ENCODE data around the gene GTF2B. TPM values are rescaled to one million over a fixed set of nuclear protein-coding genes. Genes with fewer than 3 reads are reported as not detected.
"Not testable (repeated sequence)": the region's sequence is repeated elsewhere in the genome, so short reads cannot be mapped to it uniquely, and the experiment has no call there.

The GTF2B gene
- total and polyA plus RNA-seq, 2 experiments from 2014 or later = 19.8 to 19.9 TPM

DNA sequence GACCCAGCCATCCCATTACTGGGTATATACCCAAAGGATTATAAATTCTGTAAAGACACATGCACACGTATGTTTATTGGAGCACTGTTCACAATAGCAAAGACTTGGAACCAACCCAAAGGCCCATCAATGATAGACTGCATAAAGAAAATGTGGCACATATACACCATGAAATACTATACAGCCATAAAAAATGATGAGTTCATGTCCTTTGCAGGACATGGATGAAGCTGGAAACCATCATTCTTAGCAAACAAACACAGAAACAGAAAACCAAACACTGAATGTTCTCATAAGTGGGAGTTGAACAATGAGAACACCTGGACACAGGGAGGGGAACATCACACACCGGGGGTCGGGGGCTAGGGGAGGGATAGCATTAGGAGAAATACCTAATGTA lies 71.7 kb downstream of the GTF2B start:
- H3K79me2 ChIP-seq (replicated peaks; ENCODE audit: insufficient read depth); H3K4me3 ChIP-seq; H2AFZ ChIP-seq; H3K4me3 Mint-ChIP-seq; H3F3A ChIP-seq (replicated peaks; ENCODE audit: low read depth); H3K27ac ChIP-seq (ENCODE audit: low read depth); H3K36me3 ChIP-seq (ENCODE audit: insufficient read depth); H3K27me3 ChIP-seq (ENCODE audit: insufficient read depth); H4K20me1 ChIP-seq (replicated peaks; ENCODE audit: insufficient read depth); H3K27ac Mint-ChIP-seq; H3K9me3 Mint-ChIP-seq; H3K4me2 ChIP-seq; ATAC-seq; DNase-seq (ENCODE audit: low spot score); H3K9me2 ChIP-seq (ENCODE audit: insufficient read depth); H3K27me3 Mint-ChIP-seq (ENCODE audit: insufficient read depth, low read depth, poor library complexity): not testable (repeated sequence)
- H3K36me3 Mint-ChIP-seq (ENCODE audit: low read depth) = peaks cover 34% of the 10 kb centered on the region
- H3K4me1 ChIP-seq (ENCODE audit: insufficient read depth) = peaks cover 14% of the 10 kb centered on the region
- H3K4me1 Mint-ChIP-seq = peaks cover 11% of the 10 kb centered on the region

GRCh38 chr1:88813471-88813870 lies 77.9 kb downstream of the GTF2B start:
- Mint-ChIP-seq H3K27ac (no peak overlapping the region), H3K4me1 (no peaks in the 10 kb centered on the region), H3K9me3 (no peaks in the 10 kb centered on the region), H3K36me3 (ENCODE audit: low read depth) (peaks cover 26% of the 10 kb centered on the region), H3K4me3 (no peak overlapping the region), H3K27me3 (ENCODE audit: insufficient read depth, low read depth, poor library complexity) (no peaks in the 10 kb centered on the region)
- Histone ChIP-seq H3K9me2 (ENCODE audit: insufficient read depth) (no peaks in the 10 kb centered on the region), H3K27me3 (ENCODE audit: insufficient read depth) (no peaks in the 10 kb centered on the region), H4K20me1 (replicated peaks; ENCODE audit: insufficient read depth) (no peaks in the 10 kb centered on the region), H3K4me2 (no peak overlapping the region), H2AFZ (no peak overlapping the region), H3K27ac (ENCODE audit: low read depth) (no peak overlapping the region), H3F3A (replicated peaks; ENCODE audit: low read depth) (no peaks in the 10 kb centered on the region), H3K4me3 (no peak overlapping the region), H3K36me3 (ENCODE audit: insufficient read depth) (peaks cover 4% of the 10 kb centered on the region; the same call in 1 of the 2 replicates), H3K4me1 (ENCODE audit: insufficient read depth) (no peaks in the 10 kb centered on the region), H3K79me2 (replicated peaks; ENCODE audit: insufficient read depth) (no peaks in the 10 kb centered on the region)
- TF ChIP-seq CREB1 (CRISPR knock-in tag; IDR thresholded peaks at IDR 0.05; ENCODE audit: low read depth) (no peak), POLR2AphosphoS5 (IDR thresholded peaks at IDR 0.05; ENCODE audit: low read depth) (no peak), ZNF331 (CRISPR knock-in tag; IDR thresholded peaks at IDR 0.05; ENCODE audit: low read depth) (no peak), EZH2 (IDR thresholded peaks at IDR 0.05; ENCODE audit: low read depth, unreplicated experiment) (no peak)
- TF ChIP-seq, protein P1, sequence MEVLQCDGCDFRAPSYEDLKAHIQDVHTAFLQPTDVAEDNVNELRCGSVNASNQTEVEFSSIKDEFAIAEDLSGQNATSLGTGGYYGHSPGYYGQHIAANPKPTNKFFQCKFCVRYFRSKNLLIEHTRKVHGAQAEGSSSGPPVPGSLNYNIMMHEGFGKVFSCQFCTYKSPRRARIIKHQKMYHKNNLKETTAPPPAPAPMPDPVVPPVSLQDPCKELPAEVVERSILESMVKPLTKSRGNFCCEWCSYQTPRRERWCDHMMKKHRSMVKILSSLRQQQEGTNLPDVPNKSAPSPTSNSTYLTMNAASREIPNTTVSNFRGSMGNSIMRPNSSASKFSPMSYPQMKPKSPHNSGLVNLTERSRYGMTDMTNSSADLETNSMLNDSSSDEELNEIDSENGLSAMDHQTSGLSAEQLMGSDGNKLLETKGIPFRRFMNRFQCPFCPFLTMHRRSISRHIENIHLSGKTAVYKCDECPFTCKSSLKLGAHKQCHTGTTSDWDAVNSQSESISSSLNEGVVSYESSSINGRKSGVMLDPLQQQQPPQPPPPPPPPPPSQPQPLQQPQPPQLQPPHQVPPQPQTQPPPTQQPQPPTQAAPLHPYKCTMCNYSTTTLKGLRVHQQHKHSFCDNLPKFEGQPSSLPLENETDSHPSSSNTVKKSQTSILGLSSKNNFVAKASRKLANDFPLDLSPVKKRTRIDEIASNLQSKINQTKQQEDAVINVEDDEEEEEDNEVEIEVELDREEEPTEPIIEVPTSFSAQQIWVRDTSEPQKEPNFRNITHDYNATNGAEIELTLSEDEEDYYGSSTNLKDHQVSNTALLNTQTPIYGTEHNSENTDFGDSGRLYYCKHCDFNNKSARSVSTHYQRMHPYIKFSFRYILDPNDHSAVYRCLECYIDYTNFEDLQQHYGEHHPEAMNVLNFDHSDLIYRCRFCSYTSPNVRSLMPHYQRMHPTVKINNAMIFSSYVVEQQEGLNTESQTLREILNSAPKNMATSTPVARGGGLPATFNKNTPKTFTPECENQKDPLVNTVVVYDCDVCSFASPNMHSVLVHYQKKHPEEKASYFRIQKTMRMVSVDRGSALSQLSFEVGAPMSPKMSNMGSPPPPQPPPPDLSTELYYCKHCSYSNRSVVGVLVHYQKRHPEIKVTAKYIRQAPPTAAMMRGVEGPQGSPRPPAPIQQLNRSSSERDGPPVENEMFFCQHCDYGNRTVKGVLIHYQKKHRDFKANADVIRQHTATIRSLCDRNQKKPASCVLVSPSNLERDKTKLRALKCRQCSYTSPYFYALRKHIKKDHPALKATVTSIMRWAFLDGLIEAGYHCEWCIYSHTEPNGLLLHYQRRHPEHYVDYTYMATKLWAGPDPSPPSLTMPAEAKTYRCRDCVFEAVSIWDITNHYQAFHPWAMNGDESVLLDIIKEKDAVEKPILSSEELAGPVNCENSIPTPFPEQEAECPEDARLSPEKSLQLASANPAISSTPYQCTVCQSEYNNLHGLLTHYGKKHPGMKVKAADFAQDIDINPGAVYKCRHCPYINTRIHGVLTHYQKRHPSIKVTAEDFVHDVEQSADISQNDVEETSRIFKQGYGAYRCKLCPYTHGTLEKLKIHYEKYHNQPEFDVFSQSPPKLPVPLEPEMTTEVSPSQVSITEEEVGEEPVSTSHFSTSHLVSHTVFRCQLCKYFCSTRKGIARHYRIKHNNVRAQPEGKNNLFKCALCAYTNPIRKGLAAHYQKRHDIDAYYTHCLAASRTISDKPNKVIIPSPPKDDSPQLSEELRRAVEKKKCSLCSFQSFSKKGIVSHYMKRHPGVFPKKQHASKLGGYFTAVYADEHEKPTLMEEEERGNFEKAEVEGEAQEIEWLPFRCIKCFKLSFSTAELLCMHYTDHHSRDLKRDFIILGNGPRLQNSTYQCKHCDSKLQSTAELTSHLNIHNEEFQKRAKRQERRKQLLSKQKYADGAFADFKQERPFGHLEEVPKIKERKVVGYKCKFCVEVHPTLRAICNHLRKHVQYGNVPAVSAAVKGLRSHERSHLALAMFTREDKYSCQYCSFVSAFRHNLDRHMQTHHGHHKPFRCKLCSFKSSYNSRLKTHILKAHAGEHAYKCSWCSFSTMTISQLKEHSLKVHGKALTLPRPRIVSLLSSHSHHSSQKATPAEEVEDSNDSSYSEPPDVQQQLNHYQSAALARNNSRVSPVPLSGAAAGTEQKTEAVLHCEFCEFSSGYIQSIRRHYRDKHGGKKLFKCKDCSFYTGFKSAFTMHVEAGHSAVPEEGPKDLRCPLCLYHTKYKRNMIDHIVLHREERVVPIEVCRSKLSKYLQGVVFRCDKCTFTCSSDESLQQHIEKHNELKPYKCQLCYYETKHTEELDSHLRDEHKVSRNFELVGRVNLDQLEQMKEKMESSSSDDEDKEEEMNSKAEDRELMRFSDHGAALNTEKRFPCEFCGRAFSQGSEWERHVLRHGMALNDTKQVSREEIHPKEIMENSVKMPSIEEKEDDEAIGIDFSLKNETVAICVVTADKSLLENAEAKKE (CRISPR knock-in tag; IDR thresholded peaks at IDR 0.05) = no peak
- ATAC-seq (no peak), DNase-seq (ENCODE audit: low spot score) (no peak)
